ENCODE results near the gene ADK. TPM values are rescaled to one million over a fixed set of nuclear protein-coding genes. Genes with fewer than 3 reads are reported as not detected.

The ADK gene
- total RNA-seq, 4 donors from 2014 or later: 15.3 to 23.3 (median 20.8) TPM

DNA sequence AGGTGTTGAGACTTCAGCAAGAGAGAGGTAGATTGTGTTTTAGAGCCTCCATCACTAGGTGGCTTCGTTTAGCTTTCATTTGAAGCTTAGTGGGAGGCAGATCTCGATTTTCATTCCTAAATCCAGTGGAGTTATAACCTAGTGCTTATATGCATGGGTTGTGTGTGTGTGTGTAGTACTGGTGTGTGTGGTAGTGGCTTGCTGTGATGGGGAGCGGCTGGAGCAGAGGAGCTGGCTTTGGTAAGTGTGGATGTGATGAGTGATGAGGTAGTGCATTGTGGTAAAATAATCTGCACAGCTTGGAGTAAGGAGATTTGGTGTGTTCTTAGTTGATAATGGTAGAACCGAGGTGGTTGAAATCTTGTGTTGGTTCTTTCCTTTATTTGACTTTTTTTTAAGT lies 43.6 kb upstream of the ADK start:
- no peak for TF ChIP-seq POLR2A (IDR thresholded peaks at IDR 0.05)
- TF ChIP-seq EP300 (IDR thresholded peaks at IDR 0.05): no peak
- Histone ChIP-seq H3K4me3 (no peak overlapping the region), H3K4me1 (peaks cover 0 to 37% (median 0%) of the 10 kb centered on the region in 3 donors), H3K36me3 (peaks cover 5 to 100% of the 10 kb centered on the region in 2 donors), H3K9me3 (no peaks in the 10 kb centered on the region), H3K27ac (no peak overlapping the region), H3K27me3 (no peaks in the 10 kb centered on the region)
- 72 to 76% methylated on average over 3 to 4 of the region's 4 CpGs for WGBS, 2 donors (ENCODE audit: low coverage in 1 of 2)
- no peak for ATAC-seq

GRCh38 chr10:74109452-74109851 lies 41.6 kb upstream of the ADK start:
- Histone ChIP-seq H3K4me3 (no peak overlapping the region), H3K36me3 (peaks cover 5 to 99% of the 10 kb centered on the region in 2 donors), H3K4me1 (peaks cover 0 to 45% (median 0%) of the 10 kb centered on the region in 3 donors), H3K27me3 (no peaks in the 10 kb centered on the region), H3K27ac (peak overlapping the region in 1 of 4 donors; percentile 31), H3K9me3 (no peaks in the 10 kb centered on the region)
- TF ChIP-seq, protein P1, sequence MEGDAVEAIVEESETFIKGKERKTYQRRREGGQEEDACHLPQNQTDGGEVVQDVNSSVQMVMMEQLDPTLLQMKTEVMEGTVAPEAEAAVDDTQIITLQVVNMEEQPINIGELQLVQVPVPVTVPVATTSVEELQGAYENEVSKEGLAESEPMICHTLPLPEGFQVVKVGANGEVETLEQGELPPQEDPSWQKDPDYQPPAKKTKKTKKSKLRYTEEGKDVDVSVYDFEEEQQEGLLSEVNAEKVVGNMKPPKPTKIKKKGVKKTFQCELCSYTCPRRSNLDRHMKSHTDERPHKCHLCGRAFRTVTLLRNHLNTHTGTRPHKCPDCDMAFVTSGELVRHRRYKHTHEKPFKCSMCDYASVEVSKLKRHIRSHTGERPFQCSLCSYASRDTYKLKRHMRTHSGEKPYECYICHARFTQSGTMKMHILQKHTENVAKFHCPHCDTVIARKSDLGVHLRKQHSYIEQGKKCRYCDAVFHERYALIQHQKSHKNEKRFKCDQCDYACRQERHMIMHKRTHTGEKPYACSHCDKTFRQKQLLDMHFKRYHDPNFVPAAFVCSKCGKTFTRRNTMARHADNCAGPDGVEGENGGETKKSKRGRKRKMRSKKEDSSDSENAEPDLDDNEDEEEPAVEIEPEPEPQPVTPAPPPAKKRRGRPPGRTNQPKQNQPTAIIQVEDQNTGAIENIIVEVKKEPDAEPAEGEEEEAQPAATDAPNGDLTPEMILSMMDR (IDR thresholded peaks at IDR 0.05): no peak
- TF ChIP-seq EP300 (IDR thresholded peaks at IDR 0.05) (no peak), POLR2AphosphoS5 (IDR thresholded peaks at IDR 0.05) (no peak), POLR2A (IDR thresholded peaks at IDR 0.05) (no peak)
- ATAC-seq: no peak

DNA sequence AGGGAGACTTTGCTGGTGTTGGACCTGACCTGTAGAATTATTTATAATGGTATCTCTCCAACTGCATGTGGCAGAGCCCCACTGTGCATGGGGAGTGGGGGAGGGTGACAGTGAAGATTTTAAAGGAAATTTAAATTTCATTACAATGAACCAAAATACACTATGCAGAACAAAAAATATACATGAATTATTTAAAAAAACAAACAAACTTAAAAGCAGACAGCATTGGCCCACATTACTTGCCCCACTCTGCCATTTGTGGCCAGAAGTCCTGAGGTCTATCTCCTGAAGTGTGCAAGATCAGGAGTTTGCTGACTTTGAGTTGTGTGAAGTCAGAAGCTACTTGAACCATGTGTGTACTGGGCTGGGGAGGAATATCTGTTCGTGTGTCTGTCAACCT lies 40.9 kb upstream of the ADK start:
- H3K36me3 ChIP-seq: peaks cover 2 to 99% of the 10 kb centered on the region in 2 donors
- no peak for ATAC-seq
- H3K4me1 ChIP-seq: peaks cover 0 to 51% (median 0%) of the 10 kb centered on the region in 3 donors
- H3K4me3 ChIP-seq: no peak overlapping the region
- 22 to 57% methylated on average over 1 of the region's 1 CpG for WGBS, 2 donors (ENCODE audit: low coverage in 1 of 2)
- TF ChIP-seq POLR2AphosphoS5 (IDR thresholded peaks at IDR 0.05) (no peak), EP300 (IDR thresholded peaks at IDR 0.05) (no peak)
- H3K27ac ChIP-seq: peak overlapping the region in 2 of 4 donors; percentile 8 to 31
- no peaks in the 10 kb centered on the region for H3K27me3 ChIP-seq
- no peaks in the 10 kb centered on the region for H3K9me3 ChIP-seq

DNA sequence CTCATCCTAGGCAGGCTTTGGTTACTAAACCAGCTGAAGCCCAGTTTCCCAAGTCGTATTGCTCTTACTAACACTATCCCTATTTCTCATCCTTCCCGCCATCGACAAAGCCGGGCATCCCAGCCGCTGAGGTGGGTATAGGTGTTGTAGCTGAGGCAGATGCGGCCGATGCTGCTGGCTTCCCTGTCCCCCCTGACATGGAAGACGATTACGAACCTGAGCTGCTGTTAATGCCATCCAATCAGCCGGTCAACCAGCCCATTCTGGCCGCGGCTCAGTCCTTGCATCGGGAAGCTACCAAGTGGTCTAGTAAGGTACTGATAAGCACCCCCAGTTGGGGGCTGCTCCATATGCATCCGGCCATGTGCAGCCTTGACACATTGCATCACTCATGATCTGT lies 39.2 kb upstream of the ADK start:
- Histone ChIP-seq H3K27ac (no peak overlapping the region), H3K36me3 (peaks cover 0 to 99% of the 10 kb centered on the region in 2 donors), H3K4me3 (no peak overlapping the region), H3K9me3 (no peaks in the 10 kb centered on the region), H3K27me3 (no peaks in the 10 kb centered on the region), H3K4me1 (peaks cover 0 to 58% (median 0%) of the 10 kb centered on the region in 3 donors)
- WGBS, 2 donors (ENCODE audit: low coverage in 1 of 2): 80 to 90% methylated on average over 1 to 5 of the region's 14 CpGs
- TF ChIP-seq POLR2AphosphoS5 (IDR thresholded peaks at IDR 0.05) (no peak), POLR2A (IDR thresholded peaks at IDR 0.05) (no peak), EP300 (IDR thresholded peaks at IDR 0.05) (no peak)
- TF ChIP-seq, protein P1 (IDR thresholded peaks at IDR 0.05): no peak
- no peak for ATAC-seq

GRCh38 chr10:74113546-74113945 lies 37.5 kb upstream of the ADK start:
- peaks cover 0 to 99% of the 10 kb centered on the region in 2 donors for H3K36me3 ChIP-seq
- H3K27ac ChIP-seq: peak overlapping the region; percentile 22 to 65 (median 33)
- ATAC-seq: no peak

GRCh38 chr10:74114041-74114448 lies 37.0 kb upstream of the ADK start:
- no peak for TF ChIP-seq EP300 (IDR thresholded peaks at IDR 0.05)
- TF ChIP-seq, protein P1 (IDR thresholded peaks at IDR 0.05): no peak
- no peak for TF ChIP-seq POLR2AphosphoS5 (IDR thresholded peaks at IDR 0.05)
- no peak for TF ChIP-seq POLR2A (IDR thresholded peaks at IDR 0.05)
- H3K27me3 ChIP-seq: no peaks in the 10 kb centered on the region
- H3K36me3 ChIP-seq: peaks cover 0 to 99% of the 10 kb centered on the region in 2 donors
- H3K27ac ChIP-seq: peak overlapping the region; percentile 3 to 65 (median 33)
- WGBS, 2 donors (ENCODE audit: low coverage in 1 of 2): 58 to 77% methylated on average over 5 of the region's 12 CpGs
- H3K9me3 ChIP-seq: no peaks in the 10 kb centered on the region
- H3K4me1 ChIP-seq: peaks cover 0 to 66% (median 0%) of the 10 kb centered on the region in 3 donors
- no peak overlapping the region for H3K4me3 ChIP-seq
- no peak for ATAC-seq

More at GRCh38 chr10:74113546-74113945, 37.5 kb upstream of the ADK start:
- no peaks in the 10 kb centered on the region for H3K27me3 ChIP-seq
- H3K4me1 ChIP-seq: peaks cover 0 to 61% (median 0%) of the 10 kb centered on the region in 3 donors
- H3K9me3 ChIP-seq: no peaks in the 10 kb centered on the region
- WGBS, 2 donors (ENCODE audit: low coverage in 1 of 2): 55 to 80% methylated on average over 1 of the region's 1 CpG
- TF ChIP-seq, protein P1 (IDR thresholded peaks at IDR 0.05): no peak
- TF ChIP-seq POLR2A (IDR thresholded peaks at IDR 0.05) (no peak), EP300 (IDR thresholded peaks at IDR 0.05) (no peak), POLR2AphosphoS5 (IDR thresholded peaks at IDR 0.05) (no peak)
- H3K4me3 ChIP-seq: no peak overlapping the region

All from gastroesophageal sphincter (tissue), 4 donors.